ENCODE data around the gene RHOU.

The RHOU gene

GRCh38 chr1:228753786-228754360, 18.6 kb downstream of the RHOU start:
- TF ChIP-seq, protein P1, sequence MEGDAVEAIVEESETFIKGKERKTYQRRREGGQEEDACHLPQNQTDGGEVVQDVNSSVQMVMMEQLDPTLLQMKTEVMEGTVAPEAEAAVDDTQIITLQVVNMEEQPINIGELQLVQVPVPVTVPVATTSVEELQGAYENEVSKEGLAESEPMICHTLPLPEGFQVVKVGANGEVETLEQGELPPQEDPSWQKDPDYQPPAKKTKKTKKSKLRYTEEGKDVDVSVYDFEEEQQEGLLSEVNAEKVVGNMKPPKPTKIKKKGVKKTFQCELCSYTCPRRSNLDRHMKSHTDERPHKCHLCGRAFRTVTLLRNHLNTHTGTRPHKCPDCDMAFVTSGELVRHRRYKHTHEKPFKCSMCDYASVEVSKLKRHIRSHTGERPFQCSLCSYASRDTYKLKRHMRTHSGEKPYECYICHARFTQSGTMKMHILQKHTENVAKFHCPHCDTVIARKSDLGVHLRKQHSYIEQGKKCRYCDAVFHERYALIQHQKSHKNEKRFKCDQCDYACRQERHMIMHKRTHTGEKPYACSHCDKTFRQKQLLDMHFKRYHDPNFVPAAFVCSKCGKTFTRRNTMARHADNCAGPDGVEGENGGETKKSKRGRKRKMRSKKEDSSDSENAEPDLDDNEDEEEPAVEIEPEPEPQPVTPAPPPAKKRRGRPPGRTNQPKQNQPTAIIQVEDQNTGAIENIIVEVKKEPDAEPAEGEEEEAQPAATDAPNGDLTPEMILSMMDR (IDR thresholded peaks at IDR 0.05; ENCODE audit: low read depth, low read length, missing control alignments): no peak
- no peak overlapping the region for H3K4me3 ChIP-seq (replicated peaks; ENCODE audit: low read depth, low read length)
- DNase-seq (ENCODE audit: extremely low read depth, low read depth): no peak

DNA sequence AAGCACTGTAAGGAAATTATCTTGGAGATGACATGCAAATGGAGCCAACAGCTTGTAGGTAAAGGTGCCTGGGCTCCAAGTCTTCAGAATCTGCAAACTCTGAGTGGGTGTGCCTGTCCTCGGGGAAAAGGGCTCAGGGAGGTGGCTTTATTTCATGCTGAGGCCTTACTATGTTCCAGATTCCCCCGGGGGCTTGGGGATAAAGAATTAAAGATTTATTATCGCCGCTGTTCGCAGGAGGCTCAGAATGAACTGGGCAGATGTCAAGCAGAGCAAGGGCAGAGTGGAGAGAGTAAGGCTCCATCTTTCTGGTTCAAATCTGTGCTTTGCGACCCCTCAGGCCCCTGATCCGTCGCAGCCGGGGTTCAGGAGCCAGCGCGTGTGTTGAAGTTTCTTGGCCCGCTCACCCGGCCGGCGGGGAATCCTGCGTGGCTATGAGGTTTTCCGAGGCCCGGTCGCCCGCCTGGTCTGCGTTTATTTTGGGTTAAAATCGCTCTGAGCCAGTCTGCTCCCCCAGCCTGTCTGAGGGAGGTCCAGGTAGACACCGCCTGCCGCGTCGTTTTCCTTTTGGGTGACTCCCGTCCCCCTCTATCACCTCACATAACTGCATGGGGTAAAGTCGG, 19.5 kb downstream of the RHOU start:
- no peak overlapping the region for H3K4me3 ChIP-seq (replicated peaks; ENCODE audit: low read depth, low read length)
- TF ChIP-seq, protein P1 (IDR thresholded peaks at IDR 0.05; ENCODE audit: low read depth, low read length, missing control alignments): no peak

GRCh38 chr1:228755800-228756199, 20.5 kb downstream of the RHOU start:
- TF ChIP-seq, protein P1 (IDR thresholded peaks at IDR 0.05; ENCODE audit: low read depth, low read length, missing control alignments): no peak
- no peak overlapping the region for H3K4me3 ChIP-seq (replicated peaks; ENCODE audit: low read depth, low read length)
- no peak for DNase-seq (ENCODE audit: extremely low read depth, low read depth)

More for the DNA sequence above, 19.5 kb downstream of the RHOU start:
- DNase-seq (ENCODE audit: extremely low read depth, low read depth): no peak

- no peak for DNase-seq (ENCODE audit: extremely low read depth, low read depth)
- TF ChIP-seq, protein P1 (IDR thresholded peaks at IDR 0.05; ENCODE audit: low read depth, low read length, missing control alignments): no peak
- H3K4me3 ChIP-seq (replicated peaks; ENCODE audit: low read depth, low read length): no peak overlapping the region
Observed at GRCh38 chr1:228756457-228756856, 21.2 kb downstream of the RHOU start.

- no peak for DNase-seq (ENCODE audit: extremely low read depth, low read depth)
- TF ChIP-seq, protein P1 (IDR thresholded peaks at IDR 0.05; ENCODE audit: low read depth, low read length, missing control alignments): no peak
- H3K4me3 ChIP-seq (replicated peaks; ENCODE audit: low read depth, low read length): no peak overlapping the region
Observed at GRCh38 chr1:228758447-228758846, 23.2 kb downstream of the RHOU start.

- TF ChIP-seq, protein P1 (IDR thresholded peaks at IDR 0.05; ENCODE audit: low read depth, low read length, missing control alignments): no peak
- H3K4me3 ChIP-seq (replicated peaks; ENCODE audit: low read depth, low read length): no peak overlapping the region
- no peak for DNase-seq (ENCODE audit: extremely low read depth, low read depth)
Observed at GRCh38 chr1:228760979-228761378, 25.7 kb downstream of the RHOU start.
